ENCODE data around the gene SIGLEC9. TPM values are rescaled to one million over a fixed set of nuclear protein-coding genes. Genes with fewer than 3 reads are reported as not detected.

The SIGLEC9 gene
- total and polyA plus RNA-seq, 2 of the 8 experiments (the other 6 are each of a cell fraction or from before 2014, with no cell fraction given): not detected

DNA sequence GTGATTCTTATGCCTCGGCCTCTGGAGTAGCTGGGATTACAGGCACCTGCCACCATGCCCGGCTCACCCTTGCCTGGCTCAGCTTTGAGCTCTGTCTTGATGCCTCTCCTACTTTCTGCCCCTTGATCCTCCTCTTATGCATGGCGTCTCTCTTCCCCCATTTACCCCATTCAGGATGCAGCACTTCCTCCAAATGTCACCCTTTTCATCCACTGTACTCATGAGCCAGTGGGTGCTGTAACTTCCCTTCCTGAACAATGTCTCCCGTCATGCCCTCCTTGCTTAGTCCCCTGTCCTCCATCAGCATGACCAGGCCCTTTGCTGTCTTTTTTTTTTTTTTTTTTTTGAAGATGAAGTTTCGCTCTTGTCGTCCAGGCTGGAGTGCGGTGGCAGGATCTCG lies 3.4 kb upstream of the SIGLEC9 start:
- Histone ChIP-seq H3K4me1 (replicated peaks in 1 of 4; ENCODE audit: control insufficient read depth in 3 of 4, insufficient read depth in 4 of 4, low read length in 3 of 4) (peaks cover 0 to 2% (median 0%) of the 10 kb centered on the region in 4 experiments; a peak in 1 of 7 replicates), H4K91ac (replicated peaks; ENCODE audit: insufficient read length, low read length) (no peak overlapping the region), H3K56ac (replicated peaks; ENCODE audit: insufficient read length, low read depth, low read length) (no peak overlapping the region), H2AFZ (ENCODE audit: low read length) (no peak overlapping the region), H3K79me2 (ENCODE audit: control insufficient read depth in 1 of 2, insufficient read depth in 2 of 2, low read length in 2 of 2) (no peaks in the 10 kb centered on the region), H2AK5ac (ENCODE audit: low read depth, low read length) (no peak overlapping the region), H4K20me1 (replicated peaks in 1 of 2; ENCODE audit: control insufficient read depth in 1 of 2, insufficient read depth in 2 of 2, low read length in 2 of 2) (no peaks in the 10 kb centered on the region), H3K36me3 (ENCODE audit: control insufficient read depth in 2 of 4, insufficient read depth in 4 of 4, low read length in 3 of 4) (no peaks in the 10 kb centered on the region), H2BK5ac (ENCODE audit: low read depth, low read length) (no peak overlapping the region), H3K14ac (ENCODE audit: insufficient read length) (no peak overlapping the region), H3K9me3 (ENCODE audit: insufficient read depth in 2 of 2, low read depth in 1 of 2, low read length in 1 of 2) (no peaks in the 10 kb centered on the region), H3K9ac (replicated peaks in 1 of 4; ENCODE audit: extremely low read depth in 1 of 4, low read depth in 3 of 4, low read length in 3 of 4) (no peak overlapping the region), H2BK15ac (ENCODE audit: low read length) (no peak overlapping the region), H2BK20ac (ENCODE audit: low read length) (no peak overlapping the region), H3K4ac (replicated peaks; ENCODE audit: insufficient read length, low read depth, low read length) (no peak overlapping the region), H4K8ac (ENCODE audit: extremely low read depth, insufficient read depth, low read length) (no peak overlapping the region), H3K4me3 (ENCODE audit: extremely low read depth in 1 of 4, insufficient read depth in 2 of 4, low read depth in 3 of 4, low read length in 4 of 4) (no peak overlapping the region), H3K27me3 (replicated peaks in 1 of 4; ENCODE audit: control insufficient read depth in 3 of 4, extremely low read depth in 1 of 4, insufficient read depth in 3 of 4, low read length in 3 of 4) (no peaks in the 10 kb centered on the region; a peak in 1 of 7 replicates), H2BK120ac (replicated peaks; ENCODE audit: low read depth, low read length) (no peak overlapping the region), H3K23me2 (ENCODE audit: low read depth, low read length) (no peaks in the 10 kb centered on the region; the same call in 1 of the 2 replicates), H3K18ac (ENCODE audit: extremely low read depth, low read length) (no peak overlapping the region), H3K23ac (ENCODE audit: insufficient read length) (no peak overlapping the region), H4K5ac (ENCODE audit: insufficient read length, low read depth, low read length) (no peak overlapping the region), H3K27ac (ENCODE audit: low read depth, low read length) (no peak overlapping the region), H2BK12ac (ENCODE audit: low read depth, low read length) (no peak overlapping the region), H3K79me1 (ENCODE audit: low read depth, low read length) (no peaks in the 10 kb centered on the region), H3K4me2 (ENCODE audit: insufficient read depth in 1 of 2, low read depth in 2 of 2, low read length in 2 of 2) (no peak overlapping the region)
- FAIRE-seq (no peak), DNase-seq (ENCODE audit: low read depth in 1 of 2, low spot score in 2 of 2) (no peak)
- CTCF ChIA-PET (ENCODE audit: partially characterized antibody): interaction anchor here (1.2 to 1.5 kb wide), 2 partner anchors 11 to 37 kb away, joined by 3 to 4 read pairs; no protein-coding TSS in a partner anchor
- WGBS, 2 experiments (ENCODE audit: extremely low coverage in 1 of 2, insufficient coverage in 1 of 2, insufficient read length in 1 of 2, insufficient replicate concordance in 2 of 2, low coverage in 1 of 2, low lambda C conversion rate in 2 of 2, missing lambda C conversion rate in 1 of 2): 95% methylated on average over 5 of the region's 8 CpGs; no CpG with 5 or more reads in 1 of the 2 experiments
- TF ChIP-seq SP1 (IDR thresholded peaks at IDR 0.05; ENCODE audit: low read depth, low read length): no peak
- TF ChIP-seq GTF2F1 (IDR thresholded peaks at IDR 0.05; ENCODE audit: borderline replicate concordance, low read depth, low read length): no peak
- no peak for TF ChIP-seq NRF1 (IDR thresholded peaks at IDR 0.05; ENCODE audit: low read depth, low read length)
- no peak for TF ChIP-seq EGR1 (IDR thresholded peaks at IDR 0.05; ENCODE audit: borderline replicate concordance, low read depth, low read length)
- TF ChIP-seq EP300 (IDR thresholded peaks at IDR 0.05; ENCODE audit: borderline replicate concordance in 1 of 2, low read depth in 2 of 2, low read length in 2 of 2): no peak
- TF ChIP-seq ZNF274 (IDR thresholded peaks at IDR 0.05; ENCODE audit: borderline replicate concordance, extremely low read depth, low read length): no peak
- TF ChIP-seq CBX5 (IDR thresholded peaks at IDR 0.05; ENCODE audit: low read depth, low read length): no peak
- no peak for TF ChIP-seq YY1 (IDR thresholded peaks at IDR 0.05; ENCODE audit: low read depth, low read length)
- no peak for TF ChIP-seq CBX8 (IDR thresholded peaks at IDR 0.05; ENCODE audit: borderline replicate concordance, low read depth, low read length)
- TF ChIP-seq TAF7 (optimal IDR thresholded peaks at IDR 0.05; ENCODE audit: borderline replicate concordance, low read depth, low read length): no peak
- TF ChIP-seq TCF12 (IDR thresholded peaks at IDR 0.05; ENCODE audit: low read depth, low read length): no peak
- no peak for TF ChIP-seq BACH1 (IDR thresholded peaks at IDR 0.05; ENCODE audit: low read length)
- POLR2A ChIA-PET (ENCODE audit: partially characterized antibody): no interaction called here

All from H1 (cell line).